ENCODE data around the gene HBZ.
"Not testable (repeated sequence)": the region's sequence is repeated elsewhere in the genome, so short reads cannot be mapped to it uniquely, and the experiment has no call there.

The HBZ gene

GRCh38 chr16:191831-192230 is 39.4 kb downstream of the HBZ start:
- no peak overlapping the region for H3K9ac ChIP-seq (ENCODE audit: low read length)
- H3K4me1 ChIP-seq (ENCODE audit: control insufficient read depth, insufficient read depth, low read length): no peaks in the 10 kb centered on the region
- H3K36me3 ChIP-seq (ENCODE audit: control insufficient read depth, insufficient read depth, low read length): peaks cover 9% of the 10 kb centered on the region
- H3K27me3 ChIP-seq (ENCODE audit: control insufficient read depth, insufficient read depth, low read length): no peaks in the 10 kb centered on the region
- H3K4me3 ChIP-seq (ENCODE audit: low read length): no peak overlapping the region
- no peaks in the 10 kb centered on the region for H3K9me3 ChIP-seq (ENCODE audit: control insufficient read depth, low read length)

DNA sequence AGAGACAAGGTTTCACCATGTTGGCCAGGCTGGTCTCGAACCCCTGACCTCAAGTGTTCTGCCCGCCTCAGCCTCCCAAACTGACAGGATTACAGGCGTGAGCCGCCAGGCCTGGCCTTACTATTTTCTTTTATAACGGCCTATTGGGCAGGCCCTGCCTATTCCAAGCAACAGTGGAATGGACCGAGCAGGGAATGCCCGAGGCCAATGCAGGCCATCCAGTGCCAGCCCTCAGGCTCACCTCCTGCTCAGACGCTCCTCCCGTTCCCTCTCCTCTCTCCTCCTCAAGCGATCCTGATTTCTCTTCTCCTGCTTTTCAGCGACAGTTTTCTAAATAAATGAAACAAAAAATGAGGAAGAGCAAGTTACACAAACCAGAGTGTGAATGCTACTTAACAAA is 40.2 kb downstream of the HBZ start:
- Histone ChIP-seq H3K9me3 (ENCODE audit: control insufficient read depth, low read length) (no peaks in the 10 kb centered on the region), H3K36me3 (ENCODE audit: control insufficient read depth, insufficient read depth, low read length) (peaks cover 9% of the 10 kb centered on the region), H3K4me3 (ENCODE audit: low read length) (no peak overlapping the region), H3K27me3 (ENCODE audit: control insufficient read depth, insufficient read depth, low read length) (no peaks in the 10 kb centered on the region), H3K4me1 (ENCODE audit: control insufficient read depth, insufficient read depth, low read length) (no peaks in the 10 kb centered on the region), H3K9ac (ENCODE audit: low read length) (no peak overlapping the region)

DNA sequence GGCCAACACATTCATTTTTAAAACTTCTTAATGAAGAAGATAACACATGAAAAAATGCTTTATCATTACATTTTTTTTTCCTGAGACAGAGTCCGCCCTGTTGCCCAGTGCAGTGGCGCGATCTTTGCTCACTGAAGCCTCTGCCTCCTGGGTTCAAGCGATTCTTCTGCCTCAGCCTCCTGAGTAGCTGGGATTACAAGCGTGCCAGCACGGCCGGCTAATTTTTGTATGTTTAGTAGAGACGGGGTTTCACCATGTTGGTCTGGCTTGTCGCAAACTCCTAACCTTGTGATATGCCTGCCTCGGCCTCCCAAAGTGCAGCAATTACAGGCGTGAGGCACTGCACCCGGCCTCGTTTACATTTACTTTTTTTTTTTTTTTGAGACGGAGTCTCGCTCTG is 41.0 kb downstream of the HBZ start:
- peaks cover 9% of the 10 kb centered on the region for H3K36me3 ChIP-seq (ENCODE audit: control insufficient read depth, insufficient read depth, low read length)
- no peaks in the 10 kb centered on the region for H3K9me3 ChIP-seq (ENCODE audit: control insufficient read depth, low read length)
- H3K9ac ChIP-seq (ENCODE audit: low read length): no peak overlapping the region
- no peaks in the 10 kb centered on the region for H3K4me1 ChIP-seq (ENCODE audit: control insufficient read depth, insufficient read depth, low read length)
- H3K4me3 ChIP-seq (ENCODE audit: low read length): no peak overlapping the region
- no peaks in the 10 kb centered on the region for H3K27me3 ChIP-seq (ENCODE audit: control insufficient read depth, insufficient read depth, low read length)

- no peaks in the 10 kb centered on the region for H3K4me1 ChIP-seq (ENCODE audit: control insufficient read depth, insufficient read depth, low read length)
- H3K4me3 ChIP-seq (ENCODE audit: low read length): no peak overlapping the region
- H3K9me3 ChIP-seq (ENCODE audit: control insufficient read depth, low read length): no peaks in the 10 kb centered on the region
- no peaks in the 10 kb centered on the region for H3K27me3 ChIP-seq (ENCODE audit: control insufficient read depth, insufficient read depth, low read length)
- peaks cover 9% of the 10 kb centered on the region for H3K36me3 ChIP-seq (ENCODE audit: control insufficient read depth, insufficient read depth, low read length)
- no peak overlapping the region for H3K9ac ChIP-seq (ENCODE audit: low read length)
Measured at GRCh38 chr16:194516-194915, 42.1 kb downstream of the HBZ start.

DNA sequence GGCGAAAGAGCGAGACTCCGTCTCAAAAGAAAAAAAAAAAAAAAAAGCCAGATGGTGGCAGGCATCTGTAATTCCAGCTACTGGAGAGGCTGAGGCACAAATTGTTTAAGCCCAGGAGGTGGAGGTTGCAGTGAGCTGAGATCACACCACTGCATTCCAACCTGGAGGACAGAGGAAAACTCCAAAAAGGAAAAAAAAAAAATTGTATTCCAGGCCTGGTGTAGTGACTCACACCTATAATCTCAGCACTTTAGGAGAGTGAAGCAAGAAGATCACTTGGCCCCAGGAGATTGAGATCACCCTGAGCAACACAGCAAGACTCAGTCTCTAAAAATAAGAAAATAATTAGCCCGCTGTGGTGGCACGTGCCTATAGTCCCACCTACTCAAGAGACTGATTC is 47.9 kb downstream of the HBZ start:
- Histone ChIP-seq H3K9ac (ENCODE audit: low read length) (no peak overlapping the region), H3K9me3 (ENCODE audit: control insufficient read depth, low read length) (no peaks in the 10 kb centered on the region), H3K27me3 (ENCODE audit: control insufficient read depth, insufficient read depth, low read length) (no peaks in the 10 kb centered on the region), H3K4me1 (ENCODE audit: control insufficient read depth, insufficient read depth, low read length) (no peaks in the 10 kb centered on the region), H3K36me3 (ENCODE audit: control insufficient read depth, insufficient read depth, low read length) (peaks cover under 1% of the 10 kb centered on the region), H3K4me3 (ENCODE audit: low read length) (no peak overlapping the region)

- H3K9me3 ChIP-seq (ENCODE audit: control insufficient read depth, low read length): no peaks in the 10 kb centered on the region
- no peaks in the 10 kb centered on the region for H3K4me1 ChIP-seq (ENCODE audit: control insufficient read depth, insufficient read depth, low read length)
- H3K4me3 ChIP-seq (ENCODE audit: low read length): no peak overlapping the region
- no peaks in the 10 kb centered on the region for H3K27me3 ChIP-seq (ENCODE audit: control insufficient read depth, insufficient read depth, low read length)
- peaks cover 6% of the 10 kb centered on the region for H3K36me3 ChIP-seq (ENCODE audit: control insufficient read depth, insufficient read depth, low read length)
- H3K9ac ChIP-seq (ENCODE audit: low read length): no peak overlapping the region
Measured at GRCh38 chr16:203246-203645, 50.8 kb downstream of the HBZ start.

- H3K9me3 ChIP-seq (ENCODE audit: control insufficient read depth, low read length); H3K27me3 ChIP-seq (ENCODE audit: control insufficient read depth, insufficient read depth, low read length); H3K4me3 ChIP-seq (ENCODE audit: low read length); H3K36me3 ChIP-seq (ENCODE audit: control insufficient read depth, insufficient read depth, low read length); H3K4me1 ChIP-seq (ENCODE audit: control insufficient read depth, insufficient read depth, low read length); H3K9ac ChIP-seq (ENCODE audit: low read length): not testable (repeated sequence)
Measured at GRCh38 chr16:204046-204445, 51.6 kb downstream of the HBZ start.
